ENCODE results near the gene NCSTN.

The NCSTN gene

GRCh38 chr1:160346958-160347357 is 3.8 kb downstream of the NCSTN start:
- Histone ChIP-seq H3K27me3 (ENCODE audit: control insufficient read depth in 1 of 2, insufficient read depth in 2 of 2, low read length in 2 of 2) (no peaks in the 10 kb centered on the region), H3K36me3 (ENCODE audit: control insufficient read depth in 2 of 2, insufficient read depth in 2 of 2, low read length in 2 of 2) (peaks cover 29 to 31% of the 10 kb centered on the region in 2 donors), H3K9ac (ENCODE audit: low read length in 2 of 2) (no peak overlapping the region), H3K27ac (ENCODE audit: low read length) (no peak overlapping the region), H3K9me3 (ENCODE audit: control insufficient read depth in 2 of 2, low read length in 2 of 2) (no peaks in the 10 kb centered on the region), H3K4me1 (ENCODE audit: control insufficient read depth, insufficient read depth, low read length) (peaks cover 11% of the 10 kb centered on the region), H3K4me3 (ENCODE audit: low read length in 2 of 2) (no peak overlapping the region)

DNA sequence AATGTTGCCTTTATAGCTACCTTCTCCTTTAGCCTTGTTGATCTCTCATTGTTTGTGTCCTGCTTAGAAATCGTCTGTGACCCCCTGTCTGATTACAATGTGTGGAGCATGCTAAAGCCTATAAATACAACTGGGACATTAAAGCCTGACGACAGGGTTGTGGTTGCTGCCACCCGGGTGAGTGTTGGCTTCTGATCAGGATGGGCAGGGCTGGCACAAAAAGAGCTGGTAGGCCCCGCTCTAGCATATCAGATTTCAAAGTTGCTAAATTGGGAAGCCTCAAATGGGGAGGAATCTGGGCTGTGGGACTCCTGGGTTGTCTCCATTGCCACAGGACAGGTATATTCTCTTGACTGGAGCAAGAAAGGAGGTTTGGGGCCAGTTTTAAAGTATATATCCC is 8.4 kb downstream of the NCSTN start:
- Histone ChIP-seq H3K4me3 (ENCODE audit: low read length in 2 of 2) (no peak overlapping the region), H3K9ac (ENCODE audit: low read length in 2 of 2) (no peak overlapping the region), H3K36me3 (ENCODE audit: control insufficient read depth in 2 of 2, insufficient read depth in 2 of 2, low read length in 2 of 2) (peaks cover 73 to 76% of the 10 kb centered on the region in 2 donors)

DNA sequence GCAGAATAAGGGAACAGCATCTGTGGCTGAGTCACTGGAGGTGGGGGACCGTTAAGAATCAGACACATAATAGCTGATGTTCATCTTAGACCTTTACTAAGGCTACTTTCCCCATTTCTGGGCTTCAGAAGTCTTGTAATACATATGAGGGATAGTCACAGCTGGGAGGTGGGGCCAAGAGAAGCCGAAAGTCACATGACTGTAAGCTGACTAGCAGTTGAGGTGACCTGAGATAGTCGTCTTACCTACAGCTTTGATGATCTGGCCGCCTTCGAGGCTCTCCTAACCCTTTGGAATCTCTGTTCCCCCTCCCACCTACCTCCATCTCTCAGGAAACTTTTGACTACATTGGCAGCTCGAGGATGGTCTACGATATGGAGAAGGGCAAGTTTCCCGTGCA is 9.4 kb downstream of the NCSTN start:
- no peak overlapping the region for H3K27ac ChIP-seq (ENCODE audit: low read length)
- H3K36me3 ChIP-seq (ENCODE audit: control insufficient read depth in 2 of 2, insufficient read depth in 2 of 2, low read length in 2 of 2) = peaks cover 71 to 84% of the 10 kb centered on the region in 2 donors
- H3K27me3 ChIP-seq (ENCODE audit: control insufficient read depth in 1 of 2, insufficient read depth in 2 of 2, low read length in 2 of 2) = no peaks in the 10 kb centered on the region
- no peak overlapping the region for H3K9ac ChIP-seq (ENCODE audit: low read length in 2 of 2)
- no peak overlapping the region for H3K4me3 ChIP-seq (ENCODE audit: low read length in 2 of 2)
- H3K9me3 ChIP-seq (ENCODE audit: control insufficient read depth in 2 of 2, low read length in 2 of 2) = no peaks in the 10 kb centered on the region
- H3K4me1 ChIP-seq (ENCODE audit: control insufficient read depth, insufficient read depth, low read length) = no peaks in the 10 kb centered on the region

More for the DNA sequence above, 8.4 kb downstream of the NCSTN start:
- no peaks in the 10 kb centered on the region for H3K9me3 ChIP-seq (ENCODE audit: control insufficient read depth in 2 of 2, low read length in 2 of 2)
- no peak overlapping the region for H3K27ac ChIP-seq (ENCODE audit: low read length)
- no peaks in the 10 kb centered on the region for H3K4me1 ChIP-seq (ENCODE audit: control insufficient read depth, insufficient read depth, low read length)
- H3K27me3 ChIP-seq (ENCODE audit: control insufficient read depth in 1 of 2, insufficient read depth in 2 of 2, low read length in 2 of 2) = no peaks in the 10 kb centered on the region

DNA sequence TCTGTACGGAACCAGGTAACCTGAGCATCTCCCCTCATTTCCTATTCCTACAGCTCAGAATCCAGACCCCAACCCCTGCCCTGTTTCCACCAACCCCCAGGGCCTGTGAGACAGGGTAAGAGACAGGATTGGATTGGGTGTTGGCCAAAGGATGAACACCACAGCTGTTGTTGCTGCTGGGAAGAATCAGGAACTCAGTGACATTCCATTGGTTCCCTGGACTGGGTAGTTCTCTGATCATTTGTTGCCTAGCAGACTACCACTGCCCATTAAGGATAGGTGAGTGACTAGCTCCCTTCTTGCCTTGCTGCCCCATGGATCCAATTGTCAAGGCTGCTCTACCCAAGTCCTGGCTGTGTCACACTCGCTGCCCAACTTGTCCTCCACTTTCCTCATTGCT is 10.0 kb downstream of the NCSTN start:
- H3K27ac ChIP-seq (ENCODE audit: low read length) = no peak overlapping the region
- H3K36me3 ChIP-seq (ENCODE audit: control insufficient read depth in 2 of 2, insufficient read depth in 2 of 2, low read length in 2 of 2) = peaks cover 77 to 88% of the 10 kb centered on the region in 2 donors
- no peaks in the 10 kb centered on the region for H3K27me3 ChIP-seq (ENCODE audit: control insufficient read depth in 1 of 2, insufficient read depth in 2 of 2, low read length in 2 of 2)
- H3K4me3 ChIP-seq (ENCODE audit: low read length in 2 of 2) = no peak overlapping the region
- no peaks in the 10 kb centered on the region for H3K9me3 ChIP-seq (ENCODE audit: control insufficient read depth in 2 of 2, low read length in 2 of 2)
- no peak overlapping the region for H3K9ac ChIP-seq (ENCODE audit: low read length in 2 of 2)
- no peaks in the 10 kb centered on the region for H3K4me1 ChIP-seq (ENCODE audit: control insufficient read depth, insufficient read depth, low read length)

- H3K4me1 ChIP-seq (ENCODE audit: control insufficient read depth, insufficient read depth, low read length) = no peaks in the 10 kb centered on the region
- no peak overlapping the region for H3K9ac ChIP-seq (ENCODE audit: low read length in 2 of 2)
- no peaks in the 10 kb centered on the region for H3K9me3 ChIP-seq (ENCODE audit: control insufficient read depth in 2 of 2, low read length in 2 of 2)
- H3K27me3 ChIP-seq (ENCODE audit: control insufficient read depth in 1 of 2, insufficient read depth in 2 of 2, low read length in 2 of 2) = no peaks in the 10 kb centered on the region
- H3K4me3 ChIP-seq (ENCODE audit: low read length in 2 of 2) = no peak overlapping the region
- no peak overlapping the region for H3K27ac ChIP-seq (ENCODE audit: low read length)
- peaks cover 77 to 84% of the 10 kb centered on the region in 2 donors for H3K36me3 ChIP-seq (ENCODE audit: control insufficient read depth in 2 of 2, insufficient read depth in 2 of 2, low read length in 2 of 2)
Observed at GRCh38 chr1:160354388-160354985, 11.3 kb downstream of the NCSTN start.

- no peak overlapping the region for H3K4me3 ChIP-seq (ENCODE audit: low read length in 2 of 2)
- H3K9me3 ChIP-seq (ENCODE audit: control insufficient read depth in 2 of 2, low read length in 2 of 2) = no peaks in the 10 kb centered on the region
- H3K27ac ChIP-seq (ENCODE audit: low read length) = no peak overlapping the region
- no peaks in the 10 kb centered on the region for H3K4me1 ChIP-seq (ENCODE audit: control insufficient read depth, insufficient read depth, low read length)
- H3K36me3 ChIP-seq (ENCODE audit: control insufficient read depth in 2 of 2, insufficient read depth in 2 of 2, low read length in 2 of 2) = peaks cover 54 to 66% of the 10 kb centered on the region in 2 donors
- no peaks in the 10 kb centered on the region for H3K27me3 ChIP-seq (ENCODE audit: control insufficient read depth in 1 of 2, insufficient read depth in 2 of 2, low read length in 2 of 2)
- H3K9ac ChIP-seq (ENCODE audit: low read length in 2 of 2) = no peak overlapping the region
Observed at GRCh38 chr1:160357286-160358002, 14.3 kb downstream of the NCSTN start.

GRCh38 chr1:160358073-160358472 is 14.9 kb downstream of the NCSTN start:
- H3K9ac ChIP-seq (ENCODE audit: low read length in 2 of 2) = no peak overlapping the region
- no peak overlapping the region for H3K4me3 ChIP-seq (ENCODE audit: low read length in 2 of 2)
- peaks cover 48 to 59% of the 10 kb centered on the region in 2 donors for H3K36me3 ChIP-seq (ENCODE audit: control insufficient read depth in 2 of 2, insufficient read depth in 2 of 2, low read length in 2 of 2)
- H3K27ac ChIP-seq (ENCODE audit: low read length) = no peak overlapping the region
- H3K27me3 ChIP-seq (ENCODE audit: control insufficient read depth in 1 of 2, insufficient read depth in 2 of 2, low read length in 2 of 2) = no peaks in the 10 kb centered on the region
- H3K4me1 ChIP-seq (ENCODE audit: control insufficient read depth, insufficient read depth, low read length) = no peaks in the 10 kb centered on the region
- no peaks in the 10 kb centered on the region for H3K9me3 ChIP-seq (ENCODE audit: control insufficient read depth in 2 of 2, low read length in 2 of 2)

DNA sequence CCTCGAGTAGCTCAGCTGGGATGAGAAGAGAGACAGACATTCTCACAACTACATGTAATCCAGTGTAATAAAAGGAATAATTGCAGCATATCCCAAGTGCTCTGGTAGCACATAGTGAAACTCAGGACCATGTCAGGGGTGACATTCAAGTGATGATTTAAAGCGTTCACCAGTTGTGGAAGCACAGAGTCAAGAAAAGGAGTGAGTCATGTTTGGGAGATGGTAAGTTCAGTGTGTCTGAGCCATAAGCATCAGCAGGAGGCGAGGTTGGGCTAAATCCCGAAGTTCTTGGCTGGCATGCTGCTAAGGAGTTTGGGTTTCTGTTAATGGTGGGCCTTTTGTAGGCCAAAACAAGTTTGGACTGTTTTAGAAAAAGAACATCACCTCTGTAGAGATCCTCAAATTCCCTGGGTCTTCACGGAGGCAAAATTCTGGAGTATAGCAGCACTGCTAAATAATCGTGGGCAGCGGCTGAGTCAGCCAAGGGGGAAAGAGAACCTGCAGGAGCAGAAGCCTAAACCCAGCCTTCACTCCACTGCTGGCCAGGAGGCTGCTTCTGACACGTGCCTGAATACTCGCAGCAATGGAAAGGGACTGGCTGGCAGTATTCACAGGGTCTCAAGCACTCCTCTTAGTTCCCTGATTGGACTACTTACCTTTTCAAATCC is 16.5 kb downstream of the NCSTN start:
- H3K27me3 ChIP-seq (ENCODE audit: control insufficient read depth in 1 of 2, insufficient read depth in 2 of 2, low read length in 2 of 2) = no peaks in the 10 kb centered on the region
- no peaks in the 10 kb centered on the region for H3K9me3 ChIP-seq (ENCODE audit: control insufficient read depth in 2 of 2, low read length in 2 of 2)
- peaks cover 34 to 44% of the 10 kb centered on the region in 2 donors for H3K36me3 ChIP-seq (ENCODE audit: control insufficient read depth in 2 of 2, insufficient read depth in 2 of 2, low read length in 2 of 2)
- H3K4me1 ChIP-seq (ENCODE audit: control insufficient read depth, insufficient read depth, low read length) = no peaks in the 10 kb centered on the region
- H3K9ac ChIP-seq (ENCODE audit: low read length in 2 of 2) = no peak overlapping the region
- no peak overlapping the region for H3K27ac ChIP-seq (ENCODE audit: low read length)
- no peak overlapping the region for H3K4me3 ChIP-seq (ENCODE audit: low read length in 2 of 2)

- Histone ChIP-seq H3K4me3 (ENCODE audit: low read length in 2 of 2) (no peak overlapping the region), H3K4me1 (ENCODE audit: control insufficient read depth, insufficient read depth, low read length) (no peaks in the 10 kb centered on the region), H3K27me3 (ENCODE audit: control insufficient read depth in 1 of 2, insufficient read depth in 2 of 2, low read length in 2 of 2) (no peaks in the 10 kb centered on the region), H3K9me3 (ENCODE audit: control insufficient read depth in 2 of 2, low read length in 2 of 2) (no peaks in the 10 kb centered on the region), H3K36me3 (ENCODE audit: control insufficient read depth in 2 of 2, insufficient read depth in 2 of 2, low read length in 2 of 2) (peaks cover 28 to 38% of the 10 kb centered on the region in 2 donors), H3K27ac (ENCODE audit: low read length) (no peak overlapping the region), H3K9ac (ENCODE audit: low read length in 2 of 2) (no peak overlapping the region)
Observed at GRCh38 chr1:160360227-160360695, 17.1 kb downstream of the NCSTN start.

DNA sequence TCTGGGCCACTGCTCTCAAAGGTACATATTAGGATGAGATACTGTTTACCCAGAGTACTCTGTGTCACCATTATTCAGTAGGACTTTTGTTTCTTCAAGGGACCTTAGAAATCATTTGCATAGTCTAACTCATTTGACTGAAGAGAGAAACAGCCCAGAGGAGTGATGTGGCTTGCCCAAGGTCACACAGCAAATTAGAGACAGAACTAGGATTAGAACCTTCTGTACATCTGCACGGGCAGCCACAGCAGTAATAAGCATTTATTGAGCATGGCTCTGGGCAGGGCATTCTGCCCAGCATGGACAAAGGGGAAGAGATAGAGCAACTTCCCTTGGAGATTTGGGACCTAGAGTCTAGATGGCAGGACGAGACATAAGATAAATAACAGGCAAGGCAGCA is 18.0 kb downstream of the NCSTN start:
- Histone ChIP-seq H3K27ac (ENCODE audit: low read length) (no peak overlapping the region), H3K9me3 (ENCODE audit: control insufficient read depth in 2 of 2, low read length in 2 of 2) (no peaks in the 10 kb centered on the region), H3K27me3 (ENCODE audit: control insufficient read depth in 1 of 2, insufficient read depth in 2 of 2, low read length in 2 of 2) (no peaks in the 10 kb centered on the region), H3K4me1 (ENCODE audit: control insufficient read depth, insufficient read depth, low read length) (no peaks in the 10 kb centered on the region), H3K4me3 (ENCODE audit: low read length in 2 of 2) (no peak overlapping the region), H3K9ac (ENCODE audit: low read length in 2 of 2) (no peak overlapping the region), H3K36me3 (ENCODE audit: control insufficient read depth in 2 of 2, insufficient read depth in 2 of 2, low read length in 2 of 2) (peaks cover 19 to 29% of the 10 kb centered on the region in 2 donors)

- no peaks in the 10 kb centered on the region for H3K9me3 ChIP-seq (ENCODE audit: control insufficient read depth in 2 of 2, low read length in 2 of 2)
- no peak overlapping the region for H3K27ac ChIP-seq (ENCODE audit: low read length)
Observed at GRCh38 chr1:160361814-160362167, 18.6 kb downstream of the NCSTN start.

More at GRCh38 chr1:160361814-160362167, 18.6 kb downstream of the NCSTN start:
- H3K27me3 ChIP-seq (ENCODE audit: control insufficient read depth in 1 of 2, insufficient read depth in 2 of 2, low read length in 2 of 2) = no peaks in the 10 kb centered on the region
- H3K36me3 ChIP-seq (ENCODE audit: control insufficient read depth in 2 of 2, insufficient read depth in 2 of 2, low read length in 2 of 2) = peaks cover 14 to 23% of the 10 kb centered on the region in 2 donors
- H3K9ac ChIP-seq (ENCODE audit: low read length in 2 of 2) = no peak overlapping the region
- no peaks in the 10 kb centered on the region for H3K4me1 ChIP-seq (ENCODE audit: control insufficient read depth, insufficient read depth, low read length)
- H3K4me3 ChIP-seq (ENCODE audit: low read length in 2 of 2) = no peak overlapping the region

Data from stomach smooth muscle (tissue), 2 donors.